ENCODE results near the gene PFDN2. TPM values are rescaled to one million over a fixed set of nuclear protein-coding genes. Genes with fewer than 3 reads are reported as not detected.

PFDN2 gene
- polyA plus RNA-seq, 1 of the 3 experiments (the other 2 are of a cell fraction): 445 TPM

DNA sequence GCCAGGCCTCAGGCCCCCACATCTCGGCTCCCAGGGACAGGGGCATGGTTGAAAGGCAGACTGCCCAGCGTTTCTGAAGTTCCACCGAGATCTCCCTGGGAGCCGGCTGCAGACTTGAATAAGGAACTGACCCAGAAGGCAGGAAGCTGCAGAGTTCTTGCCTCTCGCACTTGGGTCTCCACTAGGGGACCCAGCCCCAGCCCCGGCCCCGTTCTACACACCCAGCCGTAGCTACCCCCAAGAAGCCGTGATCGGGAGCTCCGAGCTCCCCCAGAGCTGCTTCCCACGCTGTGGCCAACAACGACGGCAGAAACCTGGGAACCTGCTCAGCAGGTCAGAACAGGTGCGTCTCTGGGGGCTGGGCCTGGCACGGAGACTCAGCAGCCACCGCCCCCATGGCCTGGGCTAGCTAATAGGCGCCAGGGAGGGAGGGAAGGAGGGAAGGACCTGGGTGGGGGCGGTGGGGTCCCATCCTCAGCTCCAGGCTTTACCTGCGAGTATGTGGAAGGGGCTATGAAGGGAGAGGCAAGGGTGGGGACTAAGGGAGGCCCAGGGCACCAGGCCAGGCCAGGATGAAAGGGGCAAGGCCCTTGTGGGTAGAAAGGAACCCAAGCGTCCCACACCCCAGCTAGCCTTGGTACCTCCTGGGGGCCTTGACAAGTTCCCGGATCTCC lies 28.4 kb downstream of the PFDN2 start, which contains the start of gene NECTIN4:
TSS of gene NECTIN4 (minus strand) at position 308 of the 674 bp plus-strand sequence. CDS start at position 46, 262 bp downstream.
- no peak within 1 kb of the TSS for H3K9ac ChIP-seq
- H3K4me3 ChIP-seq (ENCODE audit: low read depth in 2 of 2, low read length in 1 of 2): no peak within 1 kb of the TSS
- ChIA-PET CTCF (interaction anchor here (0.6 to 22.7 kb wide), 3 partner anchors 7 to 19 kb away, joined by 3 to 198 read pairs (median 4); partner anchors contain the start of gene KLHDC9), POLR2A (no interaction called here)
- H3K4me2 ChIP-seq: no peak within 1 kb of the TSS
- no peaks in the 10 kb centered on the region for H3K27me3 ChIP-seq (ENCODE audit: insufficient read depth)
- no peaks in the 10 kb centered on the region for H3K36me3 ChIP-seq (replicated peaks in 1 of 2; ENCODE audit: control insufficient read depth in 1 of 2, insufficient read depth in 2 of 2, low read length in 1 of 2)
- no peaks in the 10 kb centered on the region for H3F3A ChIP-seq (replicated peaks; ENCODE audit: insufficient read depth)
- no peaks in the 10 kb centered on the region for H3K79me2 ChIP-seq (ENCODE audit: insufficient read depth)
- no peak within 1 kb of the TSS for H3K27ac ChIP-seq (ENCODE audit: low read depth in 2 of 2, low read length in 1 of 2)
- no peak for DNase-seq
- TF ChIP-seq TEAD4 (IDR thresholded peaks at IDR 0.05; ENCODE audit: borderline replicate concordance, insufficient read depth): no peak
- no peak for TF ChIP-seq SMC3 (IDR thresholded peaks at IDR 0.05; ENCODE audit: low read depth, low read length)
- TF ChIP-seq FOXJ3 (CRISPR knock-in tag; IDR thresholded peaks at IDR 0.05): no peak
- TF ChIP-seq GATA2 (CRISPR knock-in tag; IDR thresholded peaks at IDR 0.05): no peak
- no peak for TF ChIP-seq EZH2phosphoT487 (IDR thresholded peaks at IDR 0.05; ENCODE audit: borderline replicate concordance, low read depth)
- TF ChIP-seq, protein P1, sequence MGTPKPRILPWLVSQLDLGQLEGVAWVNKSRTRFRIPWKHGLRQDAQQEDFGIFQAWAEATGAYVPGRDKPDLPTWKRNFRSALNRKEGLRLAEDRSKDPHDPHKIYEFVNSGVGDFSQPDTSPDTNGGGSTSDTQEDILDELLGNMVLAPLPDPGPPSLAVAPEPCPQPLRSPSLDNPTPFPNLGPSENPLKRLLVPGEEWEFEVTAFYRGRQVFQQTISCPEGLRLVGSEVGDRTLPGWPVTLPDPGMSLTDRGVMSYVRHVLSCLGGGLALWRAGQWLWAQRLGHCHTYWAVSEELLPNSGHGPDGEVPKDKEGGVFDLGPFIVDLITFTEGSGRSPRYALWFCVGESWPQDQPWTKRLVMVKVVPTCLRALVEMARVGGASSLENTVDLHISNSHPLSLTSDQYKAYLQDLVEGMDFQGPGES (IDR thresholded peaks at IDR 0.05; ENCODE audit: low read depth, low read length): no peak
- TF ChIP-seq TCF12 (IDR thresholded peaks at IDR 0.05): no peak
- no peak for TF ChIP-seq SIN3A (IDR thresholded peaks at IDR 0.05; ENCODE audit: borderline replicate concordance, low read depth, low read length)
- TF ChIP-seq POLR2AphosphoS5 (IDR thresholded peaks at IDR 0.05; ENCODE audit: low read depth, low read length): no peak
- TF ChIP-seq, protein P2, sequence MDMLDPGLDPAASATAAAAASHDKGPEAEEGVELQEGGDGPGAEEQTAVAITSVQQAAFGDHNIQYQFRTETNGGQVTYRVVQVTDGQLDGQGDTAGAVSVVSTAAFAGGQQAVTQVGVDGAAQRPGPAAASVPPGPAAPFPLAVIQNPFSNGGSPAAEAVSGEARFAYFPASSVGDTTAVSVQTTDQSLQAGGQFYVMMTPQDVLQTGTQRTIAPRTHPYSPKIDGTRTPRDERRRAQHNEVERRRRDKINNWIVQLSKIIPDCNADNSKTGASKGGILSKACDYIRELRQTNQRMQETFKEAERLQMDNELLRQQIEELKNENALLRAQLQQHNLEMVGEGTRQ (IDR thresholded peaks at IDR 0.05; ENCODE audit: borderline replicate concordance, low read depth, low read length): no peak
- no peak for TF ChIP-seq MXI1 (IDR thresholded peaks at IDR 0.05; ENCODE audit: low read depth, low read length)
- no peak for TF ChIP-seq ELF1 (IDR thresholded peaks at IDR 0.05)
- TF ChIP-seq RCOR1 (IDR thresholded peaks at IDR 0.05; ENCODE audit: low read length): no peak
- H3K9me2 ChIP-seq: no peaks in the 10 kb centered on the region
- H4K20me1 ChIP-seq (ENCODE audit: insufficient read depth): no peaks in the 10 kb centered on the region
- 85% methylated on average over 11 of the region's 22 CpGs for WGBS (ENCODE audit: low lambda C conversion rate)
- no peaks in the 10 kb centered on the region for H3K9me3 ChIP-seq
- H3K4me1 ChIP-seq (ENCODE audit: control insufficient read depth in 1 of 2, insufficient read depth in 2 of 2, low read depth in 1 of 2, low read length in 1 of 2): peaks cover 0 to 11% of the 10 kb centered on the region in 2 experiments; a peak in 1 of 4 replicates
- no peak within 1 kb of the TSS for H2AFZ ChIP-seq (ENCODE audit: low read depth)

DNA sequence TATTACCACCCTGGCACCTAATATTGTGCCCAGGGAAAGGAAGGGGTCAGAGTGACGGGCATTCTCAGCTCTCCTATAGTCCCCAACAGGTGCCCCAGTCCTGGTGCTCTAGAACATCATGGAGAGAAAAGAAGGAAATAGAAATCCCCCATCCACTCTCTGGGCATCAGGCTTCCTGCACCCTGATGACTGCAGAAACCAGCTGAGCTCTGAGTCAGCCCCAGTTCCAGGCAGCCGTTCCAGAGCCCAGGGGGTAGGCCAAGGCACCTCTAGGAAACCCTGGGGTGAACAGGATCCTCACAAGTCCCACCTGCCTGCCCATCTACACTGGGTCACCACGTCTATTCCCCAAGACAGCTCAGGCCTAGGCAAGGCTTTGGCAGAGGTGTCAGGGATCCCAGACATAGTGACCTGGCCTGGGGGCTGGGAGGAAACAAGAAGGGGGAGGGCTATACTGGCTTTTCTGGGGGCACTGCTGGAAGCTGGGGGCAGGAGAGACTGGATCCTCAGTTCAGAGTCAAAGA lies 29.2 kb downstream of the PFDN2 start:
- Histone ChIP-seq H4K20me1 (ENCODE audit: insufficient read depth) (no peaks in the 10 kb centered on the region), H3K9ac (no peak overlapping the region), H3K9me3 (no peaks in the 10 kb centered on the region), H3K4me1 (ENCODE audit: control insufficient read depth in 1 of 2, insufficient read depth in 2 of 2, low read depth in 1 of 2, low read length in 1 of 2) (peaks cover under 1 to 15% of the 10 kb centered on the region in 2 experiments; a peak in 2 of 4 replicates), H3K36me3 (replicated peaks in 1 of 2; ENCODE audit: control insufficient read depth in 1 of 2, insufficient read depth in 2 of 2, low read length in 1 of 2) (no peaks in the 10 kb centered on the region), H3K27me3 (ENCODE audit: insufficient read depth) (no peaks in the 10 kb centered on the region), H3K79me2 (ENCODE audit: insufficient read depth) (no peaks in the 10 kb centered on the region), H3K9me2 (no peaks in the 10 kb centered on the region), H3K4me3 (ENCODE audit: low read depth in 2 of 2, low read length in 1 of 2) (no peak overlapping the region), H3F3A (replicated peaks; ENCODE audit: insufficient read depth) (no peaks in the 10 kb centered on the region), H3K4me2 (no peak overlapping the region), H2AFZ (ENCODE audit: low read depth) (no peak overlapping the region), H3K27ac (ENCODE audit: low read depth in 2 of 2, low read length in 1 of 2) (no peak overlapping the region)
- POLR2A ChIA-PET: interaction anchor here (1.0 kb wide), 1 partner anchor 9 kb away, joined by 3 read pairs; the partner anchor contains the start of gene KLHDC9
- 77% methylated on average over 1 of the region's 3 CpGs for WGBS (ENCODE audit: low lambda C conversion rate)
- CTCF ChIA-PET: interaction anchor here (0.7 to 22.7 kb wide), 2 partner anchors 8 to 18 kb away, joined by 3 to 198 read pairs; partner anchors contain the start of gene KLHDC9
- no peak for TF ChIP-seq RFX5 (IDR thresholded peaks at IDR 0.05; ENCODE audit: low read length)
- TF ChIP-seq FOSL2 (IDR thresholded peaks at IDR 0.05; ENCODE audit: borderline replicate concordance, low read depth): 0 out of 2 replicates have a peak, but pooled peaks have one; percentile 38
- no peak for DNase-seq
